GM10248 (cell line): Measurements from ENCODE around the gene DBI.
A peak's percentile ranks its signal among the peaks of the same experiment; 100 is the strongest.

Experiments
- CTCF ChIA-PET: fragments of 300-600 bp; sonication (Branson Sonifier 250); formaldehyde crosslinking; extraction: SDS; loops from one replicate; lab custom pipeline; 2021; ENCODE audit warnings: antibody characterized with exemption; lab: Yijun Ruan, JAX
- POLR2A ChIA-PET: fragments of 350-650 bp; sonication (Branson Sonifier 250); formaldehyde crosslinking; extraction: SDS; loops from one replicate; lab custom pipeline; 2020; ENCODE audit warnings: antibody characterized with exemption; lab: Yijun Ruan, JAX
- DNase-seq: peaks from one replicate; pipeline ENCODE4 v3.0.0; 2012; ENCODE audit errors: extremely low spot score
- TF ChIP-seq, protein P1 (sequence below): IDR thresholded peaks from 2 replicates; pipeline ENCODE4 v1.5.1; 2012; ENCODE audit warnings: mild to moderate bottlenecking, low read depth; ENCODE audit errors: extremely low read depth, missing control alignments, control extremely low read depth

Gene DBI

DNA sequence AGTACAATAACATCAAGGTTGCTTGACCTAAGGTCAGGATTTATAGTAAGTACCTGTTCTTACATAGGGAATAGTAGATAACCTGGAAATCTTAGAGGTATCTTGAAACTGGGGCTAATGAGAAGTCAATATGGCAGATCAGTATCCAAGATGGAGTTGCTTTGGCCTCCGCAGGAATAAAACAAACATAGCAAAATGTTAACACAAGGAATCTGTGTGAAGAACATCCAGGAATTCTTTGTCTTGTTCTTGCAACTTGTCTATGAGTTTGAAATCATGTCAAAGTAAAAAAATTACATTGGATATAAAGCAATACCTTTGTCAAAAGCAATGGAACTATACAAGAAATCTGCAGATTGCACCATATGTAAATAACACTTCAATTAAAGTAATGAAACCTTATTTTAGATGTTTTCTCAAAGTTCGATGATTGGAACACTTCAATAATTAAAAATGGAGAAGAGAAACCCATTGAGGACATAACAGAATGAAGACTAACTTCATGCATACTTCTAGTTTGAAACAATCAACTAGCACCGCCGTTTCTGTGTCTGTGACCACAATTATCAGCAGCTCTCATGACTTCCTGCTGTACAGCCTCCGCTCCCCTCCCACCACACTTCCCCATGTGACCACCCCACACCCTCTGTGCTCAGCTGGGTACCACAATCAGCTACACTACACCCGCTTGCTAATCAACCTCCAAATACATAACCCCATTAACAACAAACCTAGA lies 27.8 kb upstream of the DBI start:
- peak; percentile 73 for DNase-seq
- ChIA-PET CTCF (interaction anchor here (0.8 to 1.2 kb wide), 4 partner anchors 10 to 48 kb away, joined by 3 to 7 read pairs (median 4); partner anchors contain the start of gene DBI), POLR2A (interaction anchor here (0.6 to 1.1 kb wide), 2 partner anchors 11 to 28 kb away, joined by 3 to 4 read pairs; partner anchors contain the start of genes C2orf76 and DBI)
- TF ChIP-seq, protein P1, sequence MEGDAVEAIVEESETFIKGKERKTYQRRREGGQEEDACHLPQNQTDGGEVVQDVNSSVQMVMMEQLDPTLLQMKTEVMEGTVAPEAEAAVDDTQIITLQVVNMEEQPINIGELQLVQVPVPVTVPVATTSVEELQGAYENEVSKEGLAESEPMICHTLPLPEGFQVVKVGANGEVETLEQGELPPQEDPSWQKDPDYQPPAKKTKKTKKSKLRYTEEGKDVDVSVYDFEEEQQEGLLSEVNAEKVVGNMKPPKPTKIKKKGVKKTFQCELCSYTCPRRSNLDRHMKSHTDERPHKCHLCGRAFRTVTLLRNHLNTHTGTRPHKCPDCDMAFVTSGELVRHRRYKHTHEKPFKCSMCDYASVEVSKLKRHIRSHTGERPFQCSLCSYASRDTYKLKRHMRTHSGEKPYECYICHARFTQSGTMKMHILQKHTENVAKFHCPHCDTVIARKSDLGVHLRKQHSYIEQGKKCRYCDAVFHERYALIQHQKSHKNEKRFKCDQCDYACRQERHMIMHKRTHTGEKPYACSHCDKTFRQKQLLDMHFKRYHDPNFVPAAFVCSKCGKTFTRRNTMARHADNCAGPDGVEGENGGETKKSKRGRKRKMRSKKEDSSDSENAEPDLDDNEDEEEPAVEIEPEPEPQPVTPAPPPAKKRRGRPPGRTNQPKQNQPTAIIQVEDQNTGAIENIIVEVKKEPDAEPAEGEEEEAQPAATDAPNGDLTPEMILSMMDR, result no peak

DNA sequence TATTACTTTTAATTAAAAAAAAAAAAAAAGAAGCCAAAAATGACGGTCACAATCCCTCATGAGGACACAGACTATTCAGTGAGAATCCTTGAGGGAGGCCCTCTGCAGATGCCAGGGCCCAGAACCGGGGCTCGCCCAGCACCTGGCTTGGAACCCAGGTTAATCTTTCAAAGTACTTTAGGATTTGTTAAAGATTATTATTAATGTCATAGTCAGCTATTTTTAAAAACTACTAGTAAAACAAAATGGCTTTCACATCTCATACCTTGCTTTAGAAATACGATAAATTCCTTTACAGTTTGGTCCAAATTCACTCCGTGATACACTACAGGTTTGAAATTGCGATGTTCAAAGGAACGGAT lies 27.2 kb upstream of the DBI start:
- POLR2A ChIA-PET, result interaction anchor here (0.6 to 1.1 kb wide), 2 partner anchors 11 to 27 kb away, joined by 3 to 4 read pairs; partner anchors contain the start of genes C2orf76 and DBI
- CTCF ChIA-PET, result interaction anchor here (0.8 to 1.3 kb wide), 5 partner anchors 10 to 49 kb away, joined by 3 to 7 read pairs (median 3); partner anchors contain the start of gene DBI
- DNase-seq, result no peak
- TF ChIP-seq, protein P1, result no peak

DNA sequence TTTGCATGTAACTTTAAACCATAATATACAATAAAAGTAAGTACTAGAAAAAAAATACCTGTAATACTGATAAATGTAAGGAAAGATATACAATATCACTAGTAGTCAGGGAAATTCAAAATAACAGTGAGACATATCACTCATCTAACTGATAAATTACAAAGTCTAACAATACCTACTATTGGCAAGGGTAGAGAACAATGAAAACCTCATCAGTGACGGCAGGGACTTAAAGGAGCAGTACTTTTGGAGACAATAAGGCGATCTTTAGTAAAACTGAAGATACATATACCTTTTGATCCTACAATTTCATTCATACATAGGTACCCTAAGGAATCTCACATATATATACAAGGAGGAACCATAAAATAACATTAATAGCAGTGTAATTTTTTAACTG lies 25.1 kb upstream of the DBI start:
- no peak for DNase-seq
- TF ChIP-seq, protein P1, result no peak
- POLR2A ChIA-PET, result no interaction called here
- CTCF ChIA-PET, result interaction anchor here (1.0 kb wide), 1 partner anchor 9 kb away, joined by 3 read pairs; no protein-coding TSS in a partner anchor

DNA sequence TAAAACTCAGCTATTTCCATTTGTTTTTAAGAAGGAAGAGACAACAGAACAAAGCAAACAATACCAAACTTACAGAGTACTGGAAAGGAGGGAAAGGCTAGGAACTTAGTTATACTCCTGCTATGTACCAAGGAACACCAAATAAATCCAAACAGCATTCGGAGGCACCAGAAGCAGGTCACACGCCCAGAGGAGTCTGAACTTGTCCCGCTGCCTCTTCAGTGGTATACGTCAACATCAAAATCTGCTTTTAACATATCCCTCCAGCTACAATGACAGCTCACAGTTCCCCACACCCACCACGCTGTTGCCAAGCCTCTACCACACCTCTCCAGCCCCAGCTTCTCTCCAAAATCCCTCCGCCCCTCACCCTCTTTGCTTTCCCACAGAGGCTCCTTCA lies 17.5 kb upstream of the DBI start:
- CTCF ChIA-PET, result interaction anchor here (1.1 to 2.1 kb wide), 7 partner anchors 9 to 85 kb away, joined by 3 to 7 read pairs (median 4); partner anchors contain the start of genes C2orf76 and DBI
- DNase-seq, result no peak
- TF ChIP-seq, protein P1, result no peak
- POLR2A ChIA-PET, result no interaction called here

DNA sequence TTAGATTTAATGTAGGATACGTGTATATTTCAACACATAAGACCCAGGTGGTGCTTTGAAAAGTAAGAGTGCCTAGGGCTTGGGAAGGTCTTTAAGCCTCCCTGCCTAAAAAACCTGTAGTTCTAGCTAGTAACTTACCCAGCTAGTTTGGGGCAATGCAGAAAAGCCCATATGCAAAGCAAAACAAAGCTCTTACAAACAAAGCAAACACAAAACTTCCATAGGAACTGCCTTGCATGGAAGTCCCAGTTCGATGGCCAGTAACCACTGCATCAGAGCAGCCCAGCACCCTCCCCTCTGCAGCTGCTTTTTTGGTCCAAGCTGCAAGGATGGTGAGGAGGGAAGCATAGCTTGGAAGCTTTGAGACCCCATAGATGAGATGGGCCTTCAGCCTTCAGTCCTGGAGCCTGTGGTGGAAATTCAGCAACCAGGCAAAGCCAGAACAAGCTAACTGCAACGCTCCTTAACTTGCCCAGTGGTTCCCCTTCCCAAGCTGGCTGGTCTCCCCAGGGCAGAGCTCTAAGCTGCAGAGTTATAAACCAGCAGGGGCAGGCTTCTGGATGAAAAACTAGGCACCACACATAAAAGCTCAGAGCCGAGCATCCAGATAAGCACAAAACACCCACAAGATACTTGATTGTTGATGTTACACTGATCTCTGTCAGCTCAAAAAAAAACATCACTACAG lies 16.3 kb upstream of the DBI start:
- TF ChIP-seq, protein P1, result no peak
- no peak for DNase-seq
- POLR2A ChIA-PET, result interaction anchor here (0.8 kb wide), 1 partner anchor 11 kb away, joined by 3 read pairs; no protein-coding TSS in a partner anchor
- CTCF ChIA-PET, result interaction anchor here (0.7 to 2.1 kb wide), 10 partner anchors 8 to 21 kb away, joined by 3 to 7 read pairs (median 4); partner anchors contain the start of genes C2orf76 and DBI

DNA sequence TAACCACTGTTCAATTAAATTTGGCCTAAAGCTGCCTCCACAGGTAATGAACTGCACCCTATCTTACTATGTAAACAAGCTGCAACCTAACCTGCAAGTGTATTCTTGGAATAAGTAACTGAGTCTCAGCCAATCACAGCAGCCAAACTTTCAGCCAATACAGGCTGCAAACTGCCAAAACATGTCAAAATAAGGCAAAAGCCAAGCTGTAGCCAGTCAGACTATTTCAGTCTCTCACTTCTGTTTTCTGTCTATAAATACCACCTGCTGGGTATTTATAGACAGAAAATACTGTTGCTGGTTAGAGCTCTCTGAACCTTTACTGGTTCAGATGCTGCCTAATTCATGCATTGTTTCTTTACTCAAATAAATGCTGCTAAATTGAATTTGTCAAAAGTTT lies 14.4 kb upstream of the DBI start:
- ChIA-PET POLR2A (interaction anchor here (1.7 kb wide), 1 partner anchor 11 kb away, joined by 5 read pairs; no protein-coding TSS in a partner anchor), CTCF (interaction anchor here (0.7 to 1.0 kb wide), 4 partner anchors 10 to 824 kb away, joined by 3 to 6 read pairs (median 3); no protein-coding TSS in a partner anchor)
- TF ChIP-seq, protein P1, result no peak
- peak; percentile 58 for DNase-seq
